Hepatocyte (in vitro differentiated cells): ENCODE results near the gene C1orf141. TPM values are rescaled to one million over a fixed set of nuclear protein-coding genes. Genes with fewer than 3 reads are reported as not detected.
A peak's percentile ranks its signal among the peaks of the same experiment; 100 is the strongest.

Experiments used
- DNase-seq: peaks from one replicate; pipeline ENCODE4 v3.0.0-alpha.2; 2016; ENCODE audit warnings: low spot score
- H2AFZ ChIP-seq: fragments of 200-600 bp; sonication (generic); 2 replicates; pipeline ENCODE4 v1.6.0; 2016; ENCODE audit warnings: antibody characterized with exemption, mild to moderate bottlenecking
- H3K27ac ChIP-seq: fragments of 200-600 bp; sonication (generic); 2 replicates; pipeline ENCODE4 v1.5.1; 2016; ENCODE audit warnings: mild to moderate bottlenecking
- H3K27me3 ChIP-seq: fragments of 200-600 bp; sonication (generic); 2 replicates; pipeline ENCODE4 v1.6.1; 2016
- H3K36me3 ChIP-seq: fragments of 200-600 bp; sonication (generic); replicated peaks from 2 replicates; pipeline ENCODE4 v1.5.1; 2016; ENCODE audit warnings: low read depth; ENCODE audit not compliant: insufficient read depth
- H3K4me1 ChIP-seq: fragments of 200-600 bp; sonication (generic); 2 replicates; pipeline ENCODE4 v1.5.1; 2016; ENCODE audit warnings: mild to moderate bottlenecking, moderate library complexity; ENCODE audit not compliant: insufficient read depth
- H3K4me2 ChIP-seq: fragments of 200-600 bp; sonication (generic); 2 replicates; pipeline ENCODE4 v1.6.0; 2016
- H3K4me3 ChIP-seq: fragments of 200-600 bp; sonication (generic); 2 replicates; pipeline ENCODE4 v1.5.1; 2016; ENCODE audit warnings: mild to moderate bottlenecking
- H3K79me2 ChIP-seq: fragments of 200-600 bp; sonication (generic); 2 replicates; pipeline ENCODE4 v1.6.0; 2017; ENCODE audit warnings: mild to moderate bottlenecking
- H3K9me2 ChIP-seq: fragments of 200-600 bp; sonication (generic); replicated peaks from 2 replicates; pipeline ENCODE4 v1.6.0; 2017; ENCODE audit warnings: mild to moderate bottlenecking; ENCODE audit not compliant: insufficient read depth
- H3K9me3 ChIP-seq: fragments of 200-600 bp; sonication (generic); 2 replicates; pipeline ENCODE4 v1.5.1; 2016; ENCODE audit warnings: low read depth, mild to moderate bottlenecking
- H4K20me1 ChIP-seq: fragments of 200-600 bp; sonication (generic); 2 replicates; pipeline ENCODE4 v1.6.0; 2016; ENCODE audit warnings: mild to moderate bottlenecking; ENCODE audit not compliant: insufficient read depth, poor library complexity, severe bottlenecking
- EZH2 ChIP-seq: fragments of 200-600 bp; sonication (generic); IDR thresholded peaks from 2 replicates; pipeline ENCODE4 v1.6.1; 2016; ENCODE audit warnings: antibody characterized with exemption, mild to moderate bottlenecking, borderline replicate concordance
- EZH2phosphoT487 ChIP-seq: fragments of 200-600 bp; sonication (generic); IDR thresholded peaks from one replicate; pipeline ENCODE4 v1.6.1; 2018; ENCODE audit warnings: antibody characterized with exemption, mild to moderate bottlenecking, low read depth, moderate library complexity; ENCODE audit not compliant: unreplicated experiment, severe bottlenecking
- WGBS: methylation state at CpG from one replicate; pipeline ENCODE4 v1.1.6; 2016; ENCODE audit warnings: low lambda C conversion rate; ENCODE audit errors: missing lambda C conversion rate; 5-methylcytosine and 5-hydroxymethylcytosine counted together
- polyA plus RNA-seq: library from polyadenylated mRNA; unstranded; fragments of >200 nt; fragmentation: Nextera tagmentation; extraction: Ambion mirVana; gene quantifications from 2 replicates; pipeline ENCODE4 v1.2.1, GENCODE V29; 2016
- total RNA-seq: library from RNA; depleted of rRNA; stranded (reverse); fragments of >200 nt; gene quantifications from 2 replicates; pipeline ENCODE4 v1.2.3, GENCODE V29; 2014
- TF ChIP-seq, protein P1 (sequence below): fragments of 200-600 bp; sonication (generic); IDR thresholded peaks from 2 replicates; pipeline ENCODE4 v1.5.1; 2016; ENCODE audit warnings: antibody characterized with exemption, mild to moderate bottlenecking; ENCODE audit not compliant: poor library complexity

Gene C1orf141
- total and polyA plus RNA-seq, 2 experiments from 2014 or later = not detected

DNA sequence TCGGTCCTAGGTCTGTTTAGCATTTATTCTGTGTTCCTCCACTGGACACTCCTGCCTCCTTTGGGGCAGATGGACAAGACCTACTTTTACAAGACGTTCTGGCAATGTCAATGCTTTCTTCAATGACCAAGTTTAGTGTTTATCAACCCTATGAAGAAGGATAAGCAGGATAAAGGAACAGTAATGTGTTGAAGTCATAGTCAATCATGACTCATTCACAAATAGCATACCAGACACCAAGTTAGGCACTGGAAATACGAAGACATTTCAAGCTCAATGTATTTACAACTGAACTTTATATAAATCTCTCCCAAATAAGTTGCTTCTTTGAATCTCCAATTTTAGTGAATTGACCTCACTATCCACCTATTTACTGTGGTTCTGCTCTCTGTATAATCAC lies 76.0 kb downstream of the C1orf141 start:
- Histone ChIP-seq H3K9me2 (no peaks in the 10 kb centered on the region), H3K4me1 (peaks cover 10% of the 10 kb centered on the region), H3K79me2 (no peaks in the 10 kb centered on the region), H3K9me3 (no peaks in the 10 kb centered on the region), H4K20me1 (no peaks in the 10 kb centered on the region), H3K27me3 (no peaks in the 10 kb centered on the region), H3K4me2 (no peak overlapping the region), H3K4me3 (no peak overlapping the region), H2AFZ (no peak overlapping the region), H3K27ac (peak overlapping the region; percentile 5), H3K36me3 (no peaks in the 10 kb centered on the region)
- TF ChIP-seq EZH2 = no peak
- TF ChIP-seq EZH2phosphoT487 = no peak
- TF ChIP-seq, protein P1, sequence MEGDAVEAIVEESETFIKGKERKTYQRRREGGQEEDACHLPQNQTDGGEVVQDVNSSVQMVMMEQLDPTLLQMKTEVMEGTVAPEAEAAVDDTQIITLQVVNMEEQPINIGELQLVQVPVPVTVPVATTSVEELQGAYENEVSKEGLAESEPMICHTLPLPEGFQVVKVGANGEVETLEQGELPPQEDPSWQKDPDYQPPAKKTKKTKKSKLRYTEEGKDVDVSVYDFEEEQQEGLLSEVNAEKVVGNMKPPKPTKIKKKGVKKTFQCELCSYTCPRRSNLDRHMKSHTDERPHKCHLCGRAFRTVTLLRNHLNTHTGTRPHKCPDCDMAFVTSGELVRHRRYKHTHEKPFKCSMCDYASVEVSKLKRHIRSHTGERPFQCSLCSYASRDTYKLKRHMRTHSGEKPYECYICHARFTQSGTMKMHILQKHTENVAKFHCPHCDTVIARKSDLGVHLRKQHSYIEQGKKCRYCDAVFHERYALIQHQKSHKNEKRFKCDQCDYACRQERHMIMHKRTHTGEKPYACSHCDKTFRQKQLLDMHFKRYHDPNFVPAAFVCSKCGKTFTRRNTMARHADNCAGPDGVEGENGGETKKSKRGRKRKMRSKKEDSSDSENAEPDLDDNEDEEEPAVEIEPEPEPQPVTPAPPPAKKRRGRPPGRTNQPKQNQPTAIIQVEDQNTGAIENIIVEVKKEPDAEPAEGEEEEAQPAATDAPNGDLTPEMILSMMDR = no peak
- DNase-seq = no peak
- 75% methylated on average over 3 of the region's 3 CpGs for WGBS

DNA sequence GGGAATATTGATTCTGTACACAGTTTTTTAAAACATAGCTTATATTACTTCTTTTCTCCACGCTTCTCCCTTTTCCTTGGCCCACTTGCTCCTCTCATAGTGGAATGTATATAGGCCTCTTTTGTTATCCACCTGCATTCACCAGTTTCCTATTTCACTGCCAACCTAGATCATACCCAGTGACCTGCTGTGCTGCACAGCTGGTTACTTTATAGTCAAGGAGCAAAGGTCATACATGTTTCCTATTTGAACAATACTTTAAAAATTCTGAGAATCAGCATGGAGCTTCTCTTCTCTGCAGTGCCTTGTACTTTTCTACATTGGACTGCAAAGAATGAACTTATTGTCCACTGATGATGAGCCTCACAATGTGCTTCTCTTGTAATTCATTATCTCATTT lies 76.5 kb downstream of the C1orf141 start:
- DNase-seq = no peak
- H3K4me2 ChIP-seq = no peak overlapping the region
- 92% methylated on average over 1 of the region's 1 CpG for WGBS

DNA sequence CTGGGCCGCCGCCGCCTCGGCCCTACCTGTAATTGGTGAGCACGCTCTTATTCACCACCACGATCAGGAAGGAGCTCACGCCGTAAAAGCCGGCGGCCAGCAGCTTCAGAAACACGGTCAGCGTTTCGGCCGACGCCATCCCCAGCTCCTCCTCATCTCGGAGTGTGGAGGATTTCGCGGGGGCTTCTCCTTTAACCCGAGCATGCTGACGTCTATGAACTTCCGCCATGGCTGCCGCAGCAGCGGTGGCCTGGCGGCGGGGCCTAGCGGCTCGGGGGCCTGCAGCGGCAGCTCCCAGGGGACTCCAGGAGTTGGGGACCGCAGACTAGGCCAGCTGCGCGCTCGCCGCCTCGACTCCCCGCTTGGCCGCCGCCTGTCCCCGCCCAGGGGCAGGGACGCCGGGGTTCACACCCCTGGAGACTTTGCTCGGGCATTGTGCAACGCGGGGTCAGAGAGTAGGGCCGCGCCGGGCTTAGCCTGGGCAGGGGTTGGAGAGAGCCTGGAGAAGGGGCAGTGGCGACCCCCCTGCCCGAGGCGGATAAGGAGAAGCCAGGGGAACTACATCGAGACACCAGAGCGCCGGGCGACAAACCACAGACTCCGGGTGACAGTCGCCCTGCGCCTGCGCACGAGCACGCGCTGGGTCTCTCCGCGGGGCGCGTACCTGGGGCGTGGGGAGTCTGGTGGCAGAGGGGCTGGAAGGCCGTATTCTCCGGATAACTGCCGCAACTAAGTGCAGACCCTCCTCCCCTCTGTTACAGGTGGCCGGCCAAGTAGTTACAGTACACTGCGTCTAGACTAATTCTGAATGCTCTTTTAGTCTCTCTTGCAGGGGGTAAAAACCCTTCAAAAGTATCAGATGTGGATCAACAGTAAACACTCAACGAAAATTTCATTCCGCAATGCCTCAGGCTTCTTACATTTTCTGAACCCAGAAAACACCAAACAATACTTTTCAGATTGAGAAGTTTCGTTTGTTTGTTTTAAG lies 80.7 kb downstream of the C1orf141 start, which contains the start of gene SLC35D1:
TSS of gene SLC35D1 (minus strand) at position 364 of the 988 bp plus-strand sequence. CDS start at position 229, 135 bp downstream.
- Histone ChIP-seq H2AFZ (peak within 1 kb of the TSS; percentile 90), H3K36me3 (no peaks in the 10 kb centered on the region), H3K27me3 (no peaks in the 10 kb centered on the region), H3K4me1 (peaks cover 24% of the 10 kb centered on the region), H3K4me3 (peak within 1 kb of the TSS; percentile 87), H3K27ac (peak within 1 kb of the TSS; percentile 100), H3K9me3 (no peaks in the 10 kb centered on the region), H4K20me1 (peaks cover 8% of the 10 kb centered on the region), H3K79me2 (peaks cover 38% of the 10 kb centered on the region), H3K9me2 (no peaks in the 10 kb centered on the region), H3K4me2 (peak within 1 kb of the TSS; percentile 89)
- TF ChIP-seq EZH2phosphoT487 = no peak
- TF ChIP-seq, protein P1 = no peak
- no peak for TF ChIP-seq EZH2
- WGBS = 1% methylated on average over 67 of the region's 73 CpGs
- peak; percentile 82 for DNase-seq

More for the DNA sequence above, 76.5 kb downstream of the C1orf141 start:
- H3K9me2 ChIP-seq = no peaks in the 10 kb centered on the region
- peak overlapping the region; percentile 5 for H3K27ac ChIP-seq
- H3K36me3 ChIP-seq = no peaks in the 10 kb centered on the region
- H4K20me1 ChIP-seq = no peaks in the 10 kb centered on the region
- H3K4me1 ChIP-seq = peaks cover 10% of the 10 kb centered on the region
- H2AFZ ChIP-seq = no peak overlapping the region
- H3K9me3 ChIP-seq = no peaks in the 10 kb centered on the region
- no peaks in the 10 kb centered on the region for H3K27me3 ChIP-seq
- no peak overlapping the region for H3K4me3 ChIP-seq
- H3K79me2 ChIP-seq = no peaks in the 10 kb centered on the region
- TF ChIP-seq EZH2 = no peak
- TF ChIP-seq EZH2phosphoT487 = no peak
- TF ChIP-seq, protein P1 = no peak
